IPS DF 19.7 (cell line): ENCODE measurements around the gene POLR2A.
A peak's percentile ranks its signal among the peaks of the same experiment; 100 is the strongest.
"Not testable (repeated sequence)": the region's sequence is repeated elsewhere in the genome, so short reads cannot be mapped to it uniquely, and the experiment has no call there.

Experiments
- DNase-seq: peaks from one replicate; pipeline ENCODE4 v3.0.0-alpha.2; 2013; ENCODE audit warnings: low read depth, low spot score

POLR2A gene

GRCh38 chr17:7478276-7479212 lies 5.6 kb upstream of the POLR2A start:
- DNase-seq = no peak

GRCh38 chr17:7479213-7480088 lies 4.7 kb upstream of the POLR2A start, which contains the start of gene ZBTB4:
ZBTB4 (minus strand) TSS chr17:7479631; CDS start chr17:7466801, 12,830 bp downstream.
- DNase-seq = no peak

- DNase-seq = no peak
Observed at GRCh38 chr17:7480089-7480384, 4.1 kb upstream of the POLR2A start.

GRCh38 chr17:7481275-7481674 lies 2.9 kb upstream of the POLR2A start, which contains the start of gene SLC35G6:
SLC35G6 (plus strand) TSS chr17:7481446; CDS start chr17:7481517, 71 bp downstream.
- DNase-seq = not testable (repeated sequence)

GRCh38 chr17:7481842-7482741 lies 2.1 kb upstream of the POLR2A start:
- not testable (repeated sequence) for DNase-seq

- not testable (repeated sequence) for DNase-seq
Observed at GRCh38 chr17:7482742-7483088, 1.5 kb upstream of the POLR2A start.

GRCh38 chr17:7483255-7484066 lies 705 bp upstream of the POLR2A start:
- peak; percentile 84 for DNase-seq

- DNase-seq = no peak
Observed at GRCh38 chr17:7484919-7485377, 782 bp downstream of the POLR2A start.

GRCh38 chr17:7486181-7486580 lies 2.0 kb downstream of the POLR2A start:
- DNase-seq = no peak

- DNase-seq = no peak
Observed at GRCh38 chr17:7490144-7490543, 6.0 kb downstream of the POLR2A start.

GRCh38 chr17:7491583-7491982 lies 7.4 kb downstream of the POLR2A start:
- no peak for DNase-seq

GRCh38 chr17:7493941-7494340 lies 9.8 kb downstream of the POLR2A start:
- DNase-seq = no peak

- no peak for DNase-seq
Observed at GRCh38 chr17:7495906-7496434, 11.8 kb downstream of the POLR2A start.

GRCh38 chr17:7496470-7497183 lies 12.5 kb downstream of the POLR2A start:
- DNase-seq = no peak

GRCh38 chr17:7497228-7497627 lies 13.1 kb downstream of the POLR2A start:
- no peak for DNase-seq

- no peak for DNase-seq
Observed at GRCh38 chr17:7497636-7498035, 13.5 kb downstream of the POLR2A start.

GRCh38 chr17:7499161-7499560 lies 15.0 kb downstream of the POLR2A start:
- no peak for DNase-seq

- DNase-seq = no peak
Observed at GRCh38 chr17:7501729-7502128, 17.6 kb downstream of the POLR2A start.

GRCh38 chr17:7502171-7502847 lies 18.1 kb downstream of the POLR2A start:
- DNase-seq = no peak
